ENCODE measurements around the gene IRF7. TPM values are rescaled to one million over a fixed set of nuclear protein-coding genes. Genes with fewer than 3 reads are reported as not detected.

Gene IRF7
- total RNA-seq, 2 experiments from 2014 or later, result 160 to 165 TPM

DNA sequence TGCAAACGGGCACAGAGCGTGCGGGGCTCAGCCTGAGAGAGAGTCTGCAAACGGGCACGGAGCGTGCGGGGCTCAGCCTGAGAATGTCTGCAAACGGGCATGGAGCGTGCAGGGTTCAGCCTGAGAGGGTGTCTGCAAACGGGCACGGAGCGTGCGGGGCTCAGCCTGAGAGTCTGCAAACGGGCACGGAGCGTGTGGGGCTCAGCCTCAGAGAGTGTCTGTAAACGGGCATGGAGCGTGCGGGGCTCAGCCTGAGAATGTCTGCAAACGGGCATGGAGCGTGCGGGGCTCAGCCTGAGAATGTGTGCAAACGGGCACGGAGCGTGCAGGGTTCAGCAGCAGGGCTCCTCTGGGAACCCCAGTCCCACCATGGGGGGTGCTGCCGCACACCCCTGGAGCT is 26.0 kb downstream of the IRF7 start:
- Mint-ChIP-seq H3K4me3 (no peak overlapping the region), H3K27me3 (no peaks in the 10 kb centered on the region), H3K27ac (peak overlapping the region; percentile 58), H3K4me1 (peaks cover 27% of the 10 kb centered on the region), H3K9me3 (no peaks in the 10 kb centered on the region), H3K36me3 (peaks cover 43% of the 10 kb centered on the region)
- no peak for DNase-seq
- ATAC-seq (ENCODE audit: low read depth), result no peak
- POLR2A ChIA-PET, result interaction anchor here (1.6 to 3.2 kb wide), 2 partner anchors 21 to 24 kb away, joined by 6 to 22 read pairs; no protein-coding TSS in a partner anchor

GRCh38 chr11:587978-588380 is 27.8 kb downstream of the IRF7 start:
- peaks cover 43% of the 10 kb centered on the region for H3K36me3 Mint-ChIP-seq

GRCh38 chr11:587546-587945 is 28.2 kb downstream of the IRF7 start:
- DNase-seq (no peak), ATAC-seq (ENCODE audit: low read depth) (peak; percentile 16)
- H3K27ac Mint-ChIP-seq, result peak overlapping the region; percentile 100
- H3K4me3 Mint-ChIP-seq, result peak overlapping the region; percentile 86
- POLR2A ChIA-PET, result interaction anchor here (1.0 to 3.2 kb wide), 8 partner anchors 10 to 131 kb away, joined by 3 to 28 read pairs (median 8); partner anchors contain the start of genes HRAS, IRF7, LMNTD2 and PHRF1
- no peaks in the 10 kb centered on the region for H3K9me3 Mint-ChIP-seq
- H3K27me3 Mint-ChIP-seq, result no peaks in the 10 kb centered on the region
- H3K36me3 Mint-ChIP-seq, result peaks cover 40% of the 10 kb centered on the region
- H3K4me1 Mint-ChIP-seq, result peaks cover 27% of the 10 kb centered on the region

More at GRCh38 chr11:587978-588380, 27.8 kb downstream of the IRF7 start:
- peak; percentile 78 for DNase-seq
- Mint-ChIP-seq H3K27ac (peak overlapping the region; percentile 100), H3K9me3 (no peaks in the 10 kb centered on the region), H3K4me3 (peak overlapping the region; percentile 86), H3K4me1 (peaks cover 27% of the 10 kb centered on the region), H3K27me3 (no peaks in the 10 kb centered on the region)
- POLR2A ChIA-PET, result interaction anchor here (1.0 to 3.2 kb wide), 8 partner anchors 10 to 131 kb away, joined by 3 to 28 read pairs (median 8); partner anchors contain the start of genes HRAS, IRF7, LMNTD2 and PHRF1
- peak; percentile 95 for ATAC-seq (ENCODE audit: low read depth)

DNA sequence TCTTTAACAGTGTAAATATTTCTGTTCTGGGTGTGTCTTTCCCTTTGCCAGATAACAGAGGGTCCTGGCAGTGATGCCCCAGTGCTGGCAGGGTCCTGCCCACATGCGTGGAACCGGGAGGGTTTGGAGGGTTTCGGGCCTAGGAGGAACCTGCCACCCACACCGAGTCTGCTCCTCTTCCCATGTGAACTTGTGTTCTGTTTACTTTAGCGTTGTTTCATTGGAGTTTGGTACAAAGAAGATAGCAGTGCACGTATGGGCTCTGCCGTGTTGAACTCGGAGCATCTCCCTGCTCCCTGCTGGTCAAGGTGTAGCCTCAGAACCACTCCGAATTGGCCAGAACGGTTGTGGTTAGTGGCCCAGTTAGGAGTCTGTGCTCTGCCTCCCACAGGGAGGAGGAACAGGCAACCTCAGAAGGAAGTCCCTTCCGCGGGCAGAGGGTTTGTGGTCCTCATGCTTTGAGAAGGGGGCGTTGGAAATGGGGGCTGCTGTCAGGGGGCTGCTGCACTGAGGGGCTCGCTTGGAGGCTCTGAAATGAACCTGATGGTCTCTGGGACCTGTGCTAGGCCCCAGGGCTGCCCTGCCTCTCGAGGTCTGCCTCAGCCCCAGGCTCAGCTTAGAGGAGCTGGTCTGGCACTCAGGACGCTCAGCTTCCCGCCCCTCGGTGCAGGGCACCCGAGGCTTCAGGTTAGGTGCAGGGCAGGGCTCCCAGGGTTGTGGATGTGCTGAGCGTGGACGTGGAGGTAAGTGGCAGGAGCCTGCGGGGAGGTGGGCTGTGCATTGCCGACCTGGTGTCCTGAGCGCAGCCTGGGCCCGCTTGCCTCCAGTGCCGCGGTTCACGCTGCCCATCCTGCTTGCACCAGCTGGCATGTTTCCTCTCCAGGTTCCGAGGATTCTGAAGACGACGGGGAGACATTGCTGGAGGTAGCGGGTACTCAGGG is 29.1 kb downstream of the IRF7 start:
- H3K36me3 Mint-ChIP-seq, result peaks cover 37% of the 10 kb centered on the region
- H3K4me1 Mint-ChIP-seq, result peaks cover 30% of the 10 kb centered on the region
- POLR2A ChIA-PET, result interaction anchor here (1.0 to 3.2 kb wide), 3 partner anchors 11 to 130 kb away, joined by 3 to 28 read pairs (median 22); partner anchors contain the start of gene PHRF1
- DNase-seq, result no peak
- peak overlapping the region; percentile 100 for H3K27ac Mint-ChIP-seq
- no peak for ATAC-seq (ENCODE audit: low read depth)
- peak overlapping the region; percentile 86 for H3K4me3 Mint-ChIP-seq
- H3K27me3 Mint-ChIP-seq, result no peaks in the 10 kb centered on the region
- no peaks in the 10 kb centered on the region for H3K9me3 Mint-ChIP-seq

GRCh38 chr11:584287-584686 is 31.5 kb downstream of the IRF7 start:
- no peaks in the 10 kb centered on the region for H3K27me3 Mint-ChIP-seq
- POLR2A ChIA-PET, result interaction anchor here (1.1 kb wide), 1 partner anchor 28 kb away, joined by 4 read pairs; no protein-coding TSS in a partner anchor
- ATAC-seq (ENCODE audit: low read depth), result no peak
- peaks cover 36% of the 10 kb centered on the region for H3K4me1 Mint-ChIP-seq
- H3K27ac Mint-ChIP-seq, result no peak overlapping the region
- no peak overlapping the region for H3K4me3 Mint-ChIP-seq
- no peaks in the 10 kb centered on the region for H3K9me3 Mint-ChIP-seq
- no peak for DNase-seq
- H3K36me3 Mint-ChIP-seq, result peaks cover 24% of the 10 kb centered on the region

DNA sequence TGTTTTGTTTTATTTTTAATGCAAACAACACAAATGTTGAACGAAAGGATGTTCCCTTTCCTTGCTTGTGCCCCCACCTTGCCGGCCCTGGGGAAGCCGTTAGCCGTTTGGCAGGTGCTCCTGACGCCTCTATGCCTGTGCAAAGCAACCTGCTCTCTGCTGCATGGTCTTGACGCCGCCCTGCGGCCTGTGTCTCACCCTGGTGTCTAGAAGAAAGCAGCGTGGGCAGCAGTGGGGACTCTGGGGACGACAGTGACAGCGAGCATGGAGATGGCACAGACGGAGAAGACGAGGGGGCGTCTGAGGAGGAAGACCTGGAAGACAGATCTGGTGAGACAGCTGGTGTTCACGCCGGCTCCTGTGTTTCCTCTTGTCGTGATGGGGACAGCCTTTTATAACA is 34.0 kb downstream of the IRF7 start:
- Mint-ChIP-seq H3K9me3 (no peaks in the 10 kb centered on the region), H3K27ac (no peak overlapping the region), H3K36me3 (peaks cover 18% of the 10 kb centered on the region), H3K4me1 (peaks cover 35% of the 10 kb centered on the region), H3K27me3 (no peaks in the 10 kb centered on the region), H3K4me3 (no peak overlapping the region)
- POLR2A ChIA-PET, result interaction anchor here (0.7 kb wide), 1 partner anchor 32 kb away, joined by 3 read pairs; no protein-coding TSS in a partner anchor
- DNase-seq, result no peak
- ATAC-seq (ENCODE audit: low read depth), result no peak

- H3K4me3 Mint-ChIP-seq, result no peak overlapping the region
- peak overlapping the region; percentile 49 for H3K27ac Mint-ChIP-seq
Measured at GRCh38 chr11:581342-581741, 34.4 kb downstream of the IRF7 start.

GRCh38 chr11:579830-580601 is 35.7 kb downstream of the IRF7 start:
- DNase-seq (no peak), ATAC-seq (ENCODE audit: low read depth) (no peak)
- Mint-ChIP-seq H3K36me3 (peaks cover 12% of the 10 kb centered on the region), H3K27ac (peak overlapping the region; percentile 43), H3K4me1 (peaks cover 29% of the 10 kb centered on the region), H3K4me3 (no peak overlapping the region), H3K9me3 (no peaks in the 10 kb centered on the region), H3K27me3 (peaks cover 2% of the 10 kb centered on the region)
- POLR2A ChIA-PET, result interaction anchor here (1.5 kb wide), 1 partner anchor 36 kb away, joined by 3 read pairs; the partner anchor contains the start of gene IRF7

More at GRCh38 chr11:581342-581741, 34.4 kb downstream of the IRF7 start:
- Mint-ChIP-seq H3K4me1 (peaks cover 32% of the 10 kb centered on the region), H3K9me3 (no peaks in the 10 kb centered on the region), H3K36me3 (peaks cover 15% of the 10 kb centered on the region), H3K27me3 (no peaks in the 10 kb centered on the region)
- DNase-seq, result no peak
- no peak for ATAC-seq (ENCODE audit: low read depth)
- POLR2A ChIA-PET, result interaction anchor here (0.7 to 1.5 kb wide), 2 partner anchors 32 to 34 kb away, joined by 3 read pairs; partner anchors contain the start of gene IRF7

- Mint-ChIP-seq H3K36me3 (peaks cover 7% of the 10 kb centered on the region), H3K27ac (peak overlapping the region; percentile 65), H3K9me3 (no peaks in the 10 kb centered on the region), H3K4me1 (peaks cover 39% of the 10 kb centered on the region), H3K27me3 (peaks cover 12% of the 10 kb centered on the region), H3K4me3 (peak overlapping the region; percentile 92)
- ATAC-seq (ENCODE audit: low read depth), result no peak
- POLR2A ChIA-PET, result interaction anchor here (1.0 to 2.2 kb wide), 8 partner anchors 9 to 117 kb away, joined by 3 to 18 read pairs (median 4); partner anchors contain the start of genes IRF7 and TMEM80
- no peak for DNase-seq
Measured at GRCh38 chr11:578276-579035, 37.3 kb downstream of the IRF7 start.

- no peak for DNase-seq
Measured at GRCh38 chr11:577611-577894, 38.2 kb downstream of the IRF7 start.

DNA sequence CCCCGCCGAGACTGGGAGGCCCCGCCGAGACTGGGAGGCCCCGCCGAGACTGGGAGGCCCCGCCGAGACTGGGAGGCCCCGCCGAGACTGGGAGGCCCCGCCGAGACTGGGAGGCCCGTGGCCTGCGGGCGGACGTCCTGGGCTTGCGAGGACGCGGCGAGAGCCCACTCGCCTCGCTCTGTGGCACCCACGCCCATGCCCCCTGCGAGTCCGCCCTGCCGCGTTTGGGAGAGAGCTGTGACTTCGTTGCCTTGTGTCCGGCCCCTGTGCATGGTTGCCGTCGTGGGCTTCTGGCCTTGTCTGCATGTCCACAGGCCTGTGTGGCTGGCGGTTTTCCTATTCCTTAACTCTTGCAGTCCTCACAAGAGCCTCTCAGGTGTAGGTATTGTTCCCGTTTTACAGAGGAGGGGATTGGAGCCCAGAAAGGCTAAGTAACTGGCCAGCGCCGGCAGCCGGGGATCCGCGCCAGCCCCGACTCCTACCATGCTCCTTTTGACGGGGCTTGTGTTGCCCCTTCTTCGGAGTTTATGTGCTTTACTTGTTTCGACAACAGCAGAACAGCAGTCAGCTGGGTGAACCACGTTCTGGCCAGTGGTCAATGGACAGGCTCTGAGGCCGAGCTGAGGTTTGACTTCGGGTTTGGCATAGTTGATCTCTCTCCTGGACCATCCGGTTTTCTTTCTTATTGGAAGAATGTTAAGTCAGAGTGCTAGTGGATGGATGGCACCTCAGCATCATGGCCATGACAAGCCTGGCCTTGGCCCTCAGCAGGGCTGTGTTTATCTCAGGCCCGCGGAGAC is 38.7 kb downstream of the IRF7 start:
- POLR2A ChIA-PET, result interaction anchor here (1.1 to 2.2 kb wide), 5 partner anchors 9 to 149 kb away, joined by 3 to 18 read pairs (median 5); no protein-coding TSS in a partner anchor

More at GRCh38 chr11:577611-577894, 38.2 kb downstream of the IRF7 start:
- peaks cover 16% of the 10 kb centered on the region for H3K27me3 Mint-ChIP-seq
- H3K4me3 Mint-ChIP-seq, result peak overlapping the region; percentile 92
- POLR2A ChIA-PET, result interaction anchor here (1.0 to 2.2 kb wide), 5 partner anchors 10 to 38 kb away, joined by 3 to 18 read pairs (median 4); partner anchors contain the start of gene IRF7
- H3K27ac Mint-ChIP-seq, result peak overlapping the region; percentile 87
- H3K9me3 Mint-ChIP-seq, result no peaks in the 10 kb centered on the region
- peaks cover 7% of the 10 kb centered on the region for H3K36me3 Mint-ChIP-seq
- H3K4me1 Mint-ChIP-seq, result peaks cover 39% of the 10 kb centered on the region
- ATAC-seq (ENCODE audit: low read depth), result no peak

More for the DNA sequence above, 38.7 kb downstream of the IRF7 start:
- Mint-ChIP-seq H3K9me3 (no peaks in the 10 kb centered on the region), H3K36me3 (peaks cover 7% of the 10 kb centered on the region), H3K4me1 (peaks cover 39% of the 10 kb centered on the region), H3K4me3 (peak overlapping the region; percentile 92), H3K27ac (peak overlapping the region; percentile 87), H3K27me3 (peaks cover 16% of the 10 kb centered on the region)
- ATAC-seq (ENCODE audit: low read depth), result no peak
- DNase-seq, result no peak
